Ureter (tissue), 1 donor: ENCODE data around the gene GADD45G. TPM values are rescaled to one million over a fixed set of nuclear protein-coding genes. Genes with fewer than 3 reads are reported as not detected.
A peak's percentile ranks its signal among the peaks of the same experiment; 100 is the strongest.

Experiments used
- DNase-seq: peaks from one replicate; pipeline ENCODE4 v3.0.0-alpha.2; 2020; ENCODE audit warnings: low spot score
- total RNA-seq: library from RNA; stranded (reverse); gene quantifications from one replicate; pipeline ENCODE4 v1.2.4, GENCODE V29; 2023
- donor health status: DM: yes; HTN: yes; CAD: no.

Gene GADD45G
- total RNA-seq, 1 donor from 2014 or later = 6.2 TPM

DNA sequence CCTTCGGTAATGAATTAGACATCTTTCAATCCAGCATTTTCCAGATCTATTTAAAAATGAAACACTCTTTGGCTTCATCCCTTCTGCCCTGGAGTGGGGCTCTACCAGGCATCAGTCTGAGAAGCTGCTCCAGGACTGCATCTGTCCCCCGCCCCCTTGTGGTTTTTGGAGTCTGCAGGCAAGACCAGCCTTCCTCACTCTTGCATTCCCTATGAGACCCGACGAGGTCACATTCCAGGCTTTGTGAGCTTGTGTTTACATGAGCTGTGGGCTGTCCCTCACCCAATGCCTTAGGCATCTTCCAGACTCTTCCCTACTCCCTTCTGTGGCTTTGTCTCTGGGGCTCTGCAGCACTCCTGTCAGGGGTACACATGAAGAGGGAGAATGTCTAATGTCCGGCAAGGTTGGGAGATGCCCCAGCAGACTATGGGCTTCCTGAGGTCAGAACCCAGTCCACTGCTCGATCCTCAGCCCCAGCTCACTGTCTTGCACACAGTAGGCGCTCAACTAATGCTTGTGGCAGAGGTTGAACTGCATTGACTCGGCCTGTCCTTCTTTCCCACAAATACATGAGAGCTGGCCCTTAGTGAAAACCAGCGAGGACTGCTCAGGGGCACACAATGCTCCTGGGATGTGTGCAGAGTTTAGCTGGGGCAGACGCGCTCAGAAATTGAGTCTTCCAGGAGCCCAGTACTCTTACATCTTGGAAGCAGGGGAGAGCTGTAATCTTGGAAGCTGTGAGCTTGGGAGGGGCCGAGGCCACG is 11.7 kb upstream of the GADD45G start:
- peak; percentile 35 for DNase-seq

DNA sequence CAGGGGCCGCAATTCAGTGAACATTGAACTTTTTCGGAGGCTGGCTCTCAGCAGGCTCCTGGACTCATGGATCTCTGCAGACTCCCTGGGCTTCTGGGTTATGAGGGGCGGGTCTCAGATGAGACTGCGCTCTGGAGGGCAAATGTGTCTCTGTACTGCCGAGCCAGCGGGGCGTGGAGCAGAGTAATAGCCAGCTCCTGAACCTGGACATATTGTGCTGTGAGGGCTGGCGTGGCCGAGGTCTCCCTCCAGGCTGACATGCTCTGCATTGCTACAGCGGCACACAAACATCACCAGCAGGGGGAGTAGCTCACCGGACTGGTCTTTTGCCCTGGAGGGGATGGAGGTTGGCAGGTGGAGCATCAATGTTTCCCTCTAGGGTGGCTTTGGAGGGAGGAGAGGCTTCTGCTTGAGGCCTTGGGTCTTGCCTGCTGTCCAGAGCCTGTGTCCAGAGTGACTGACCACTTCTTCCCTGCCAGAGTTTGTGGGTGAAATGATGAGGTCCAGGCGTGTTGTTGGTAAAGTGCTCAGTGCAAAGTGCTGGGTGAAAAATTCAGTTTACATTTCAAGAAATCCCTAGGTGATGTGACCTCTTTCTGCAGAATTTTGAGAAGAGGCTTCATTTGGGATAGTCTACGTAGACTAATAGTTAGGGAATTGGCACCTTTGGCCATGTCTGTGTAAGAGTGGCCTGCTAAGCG is 10.9 kb upstream of the GADD45G start:
- DNase-seq = peak; percentile 65

DNA sequence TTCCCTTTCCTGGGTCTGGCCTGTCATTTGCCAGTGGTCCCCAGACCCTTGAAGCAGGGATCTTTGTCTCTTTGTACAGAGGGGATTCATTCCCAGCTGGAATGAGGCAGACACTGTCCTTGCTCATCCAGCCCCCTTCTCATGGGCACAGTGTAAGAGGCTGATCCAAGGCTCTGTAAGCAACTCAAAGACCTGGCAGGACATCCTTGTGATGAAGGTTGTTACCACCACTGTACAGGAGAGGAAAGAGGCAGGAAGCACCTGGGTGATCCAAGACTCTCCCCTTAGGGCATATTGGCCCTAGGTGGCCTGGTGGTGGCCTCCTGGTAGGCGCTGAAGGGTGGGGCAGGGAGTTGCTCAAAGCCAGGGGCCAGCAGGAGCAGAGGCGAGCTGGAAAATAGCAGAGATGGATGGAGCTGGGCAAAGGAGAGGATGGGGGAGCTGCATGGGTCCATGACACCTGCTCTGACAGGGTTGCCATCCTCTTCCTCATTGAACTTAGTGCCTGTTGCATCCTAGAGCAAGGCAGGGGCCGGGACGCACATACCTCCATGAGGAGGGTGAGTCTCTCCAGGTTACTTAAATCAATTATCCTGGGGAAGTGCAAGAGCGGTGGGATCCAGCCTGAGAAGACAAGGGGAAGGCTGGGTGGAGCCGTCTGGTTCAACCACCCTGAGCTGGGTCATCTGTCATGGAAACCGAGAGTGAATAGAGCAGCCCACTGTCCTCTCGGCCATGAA is 9.8 kb upstream of the GADD45G start:
- peak; percentile 30 for DNase-seq

DNA sequence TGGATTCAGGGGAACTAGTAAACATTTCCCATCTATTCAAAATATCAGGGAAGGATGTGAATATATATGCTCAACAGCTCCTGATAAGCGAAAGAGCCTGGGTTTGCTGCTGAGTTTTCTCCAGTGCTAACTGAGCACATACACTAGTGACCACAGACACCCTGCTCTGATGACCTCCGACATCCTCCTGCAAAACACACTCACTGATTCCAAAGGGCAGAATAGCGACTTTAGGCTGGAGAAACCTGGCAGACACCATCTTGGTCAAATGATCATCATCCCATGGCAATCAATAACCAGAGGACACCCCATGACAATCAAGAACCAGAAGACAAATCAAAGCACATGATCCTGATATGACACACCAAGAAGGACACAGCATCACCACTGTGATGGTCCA is 9.2 kb upstream of the GADD45G start:
- DNase-seq = peak; percentile 6

GRCh38 chr9:89596937-89597555 is 7.8 kb upstream of the GADD45G start:
- DNase-seq = peak; percentile 13

- no peak for DNase-seq
Measured at GRCh38 chr9:89597711-89598362, 7.0 kb upstream of the GADD45G start.

GRCh38 chr9:89598363-89598713 is 6.5 kb upstream of the GADD45G start:
- DNase-seq = no peak

DNA sequence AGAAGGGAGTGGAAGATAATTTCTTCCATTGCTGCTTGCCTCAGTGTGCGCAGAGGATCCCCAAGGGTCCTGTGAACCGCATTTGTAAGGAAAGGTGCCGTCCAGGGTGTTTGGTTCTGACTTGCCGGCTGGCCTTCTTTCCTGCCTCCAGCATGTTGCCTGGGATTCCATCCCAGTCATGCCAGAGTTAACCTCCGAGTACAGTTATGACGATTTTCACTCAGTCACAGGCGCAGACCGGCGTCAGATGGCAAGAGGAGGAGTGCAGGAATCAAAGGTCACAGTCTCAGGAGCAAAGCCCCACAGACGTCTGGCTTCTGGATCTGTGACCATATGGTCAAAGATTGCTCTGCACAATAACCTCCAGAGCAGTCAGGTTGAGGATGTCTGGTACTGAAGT is 5.9 kb upstream of the GADD45G start:
- DNase-seq = no peak

GRCh38 chr9:89600831-89601230 is 4.0 kb upstream of the GADD45G start:
- DNase-seq = no peak

- DNase-seq = no peak
Measured at GRCh38 chr9:89601306-89601705, 3.5 kb upstream of the GADD45G start.

GRCh38 chr9:89601856-89602562 is 2.8 kb upstream of the GADD45G start:
- no peak for DNase-seq

GRCh38 chr9:89602978-89603766 is 1.6 kb upstream of the GADD45G start:
- DNase-seq = peak; percentile 93

DNA sequence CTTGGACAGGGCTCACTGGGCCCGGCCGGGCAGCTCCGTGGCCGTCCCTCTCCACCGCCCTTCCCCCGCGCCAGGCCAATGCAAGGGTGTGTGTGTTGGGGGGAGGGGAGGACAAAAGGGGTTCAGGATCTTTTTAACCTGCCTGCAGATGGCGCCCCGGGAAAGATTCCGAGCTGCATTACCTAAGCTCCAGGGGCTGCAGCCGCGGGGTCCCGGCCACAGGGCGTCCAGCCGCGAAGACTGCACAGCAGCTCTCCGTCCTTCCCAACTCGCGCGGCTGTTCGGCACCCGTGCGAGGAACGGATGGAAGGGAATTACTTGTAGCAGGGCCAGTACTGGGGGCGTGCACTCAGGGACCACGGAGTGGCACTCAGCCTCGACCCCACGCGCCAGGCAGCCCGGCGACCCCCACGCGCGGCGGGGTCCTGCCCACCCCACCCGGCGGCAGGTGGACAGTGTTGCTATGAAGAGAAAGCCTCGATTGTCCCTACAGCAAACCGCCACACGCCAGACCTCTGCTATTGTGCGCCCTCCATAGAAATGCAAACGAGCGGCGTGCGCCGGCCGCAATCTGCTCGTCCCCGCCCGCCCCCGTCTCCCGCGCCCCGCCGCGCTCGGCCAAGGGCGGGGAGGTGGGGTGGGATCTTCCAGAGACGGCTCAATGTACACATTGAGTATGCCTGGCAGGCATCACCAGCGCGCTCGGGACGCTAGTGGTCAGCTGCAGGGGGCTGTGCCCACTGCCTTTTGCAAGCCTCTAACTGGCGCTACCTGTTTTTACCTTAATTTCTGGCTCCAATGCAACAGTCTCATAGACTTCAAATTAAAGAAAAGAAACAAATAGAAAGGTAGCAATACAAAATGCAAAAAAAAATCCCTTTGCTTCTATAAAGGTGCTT is 796 bp upstream of the GADD45G start:
- peak; percentile 80 for DNase-seq

GRCh38 chr9:89605465-89606048 is 745 bp downstream of the GADD45G start:
- DNase-seq = peak; percentile 74

GRCh38 chr9:89606049-89606623 is 1.3 kb downstream of the GADD45G start:
- peak; percentile 87 for DNase-seq

DNA sequence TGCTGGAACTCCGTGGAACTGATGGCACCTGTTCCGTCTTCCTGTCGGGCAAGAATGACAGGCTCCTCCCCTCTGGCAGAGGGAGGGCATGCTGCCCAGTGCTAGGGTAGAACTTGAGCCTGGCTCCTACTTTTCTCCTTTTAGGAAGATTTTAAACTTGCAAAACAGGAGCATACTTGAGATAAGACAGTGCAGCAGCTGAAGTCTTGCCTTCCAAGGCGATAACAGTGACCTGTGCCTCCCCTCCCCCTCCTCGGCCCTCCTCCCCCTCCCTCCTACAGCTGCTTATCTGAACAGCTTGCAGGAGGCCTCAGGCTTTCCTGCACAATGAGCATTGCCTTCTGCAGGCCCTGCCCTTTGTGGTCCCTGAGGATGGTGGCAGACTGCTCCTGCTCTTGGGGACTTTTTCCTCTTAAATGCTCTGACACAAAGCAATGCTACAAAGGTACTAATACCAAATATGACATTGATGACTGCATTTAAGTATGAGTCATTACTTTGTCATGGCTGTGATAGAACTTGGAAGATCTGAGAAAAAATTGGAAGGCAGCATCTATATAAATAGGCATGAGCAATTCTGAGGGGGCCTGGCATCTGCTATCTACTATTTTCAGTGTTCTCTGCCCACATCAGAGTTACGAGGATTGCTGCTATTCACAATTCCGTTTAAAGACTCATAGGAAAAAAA is 2.0 kb downstream of the GADD45G start:
- DNase-seq = peak; percentile 72

DNA sequence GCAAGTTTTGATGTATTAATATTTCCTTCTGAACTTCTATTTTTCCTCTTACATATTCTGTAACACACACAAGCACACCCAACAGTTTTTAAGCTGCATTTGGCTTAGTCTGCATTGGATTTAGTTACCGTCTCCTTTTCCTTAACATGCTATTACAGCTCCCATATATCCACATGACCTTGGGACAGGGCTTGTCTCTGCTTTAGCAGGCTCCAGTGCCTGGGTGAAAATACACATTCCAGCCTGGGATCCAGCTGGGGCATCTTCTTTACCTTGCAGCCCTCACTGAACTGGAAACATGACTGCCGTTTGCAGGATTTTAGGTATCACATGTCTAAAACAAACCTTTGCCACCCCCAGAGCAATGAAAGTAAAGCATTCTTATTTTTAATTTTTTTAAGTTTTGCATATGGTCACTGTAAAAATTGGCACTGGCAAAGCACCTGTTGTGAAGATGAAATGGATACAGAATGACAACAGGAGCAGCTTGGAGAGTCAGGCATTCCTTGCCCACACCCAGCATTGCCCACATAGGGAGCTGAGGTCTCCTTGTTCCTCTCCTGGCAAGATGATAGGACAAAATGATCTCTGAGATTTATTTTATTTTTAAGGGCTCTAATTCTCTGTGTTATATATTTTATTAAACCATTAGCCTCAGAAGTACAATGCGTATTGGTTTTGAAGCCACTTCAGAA is 4.0 kb downstream of the GADD45G start:
- DNase-seq = no peak
